GM21717 (cell line): Measurements from ENCODE around the gene CDC42EP4.
A peak's percentile ranks its signal among the peaks of the same experiment; 100 is the strongest.
"Not testable (repeated sequence)": the region's sequence is repeated elsewhere in the genome, so short reads cannot be mapped to it uniquely, and the experiment has no call there.

Source experiments
- ATAC-seq: cut with Tn5 transposase; IDR thresholded peaks from one replicate; pipeline ENCODE4 v1.9.1; 2021; ENCODE audit warnings: mild to moderate bottlenecking, moderate library complexity; ENCODE audit not compliant: unreplicated experiment

CDC42EP4 gene

GRCh38 chr17:73281928-73282327, 29.9 kb downstream of the CDC42EP4 start:
- peak; percentile 92 for ATAC-seq

GRCh38 chr17:73280191-73280590, 31.6 kb downstream of the CDC42EP4 start:
- ATAC-seq: no peak

DNA sequence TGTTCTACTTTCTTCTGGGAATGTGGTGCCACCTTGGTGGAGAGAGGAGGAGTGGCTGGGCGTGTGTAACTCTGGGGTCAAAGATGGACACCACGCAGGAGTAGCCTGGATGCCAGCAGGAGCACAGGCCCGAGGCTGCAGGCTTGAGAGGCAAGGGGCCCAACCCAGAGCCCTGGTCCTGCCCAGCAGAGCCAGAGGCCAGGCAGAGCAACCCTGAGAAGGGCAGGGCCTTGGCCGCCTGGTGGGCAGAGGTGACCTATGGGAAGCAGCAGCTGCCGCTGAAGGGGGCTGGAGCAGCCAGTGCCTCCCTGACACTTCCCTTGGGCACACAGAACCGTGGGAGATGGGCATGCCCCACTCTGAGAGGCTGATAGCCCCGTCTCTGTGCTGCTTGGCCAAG, 32.1 kb downstream of the CDC42EP4 start:
- no peak for ATAC-seq

GRCh38 chr17:73278465-73279453, 33.0 kb downstream of the CDC42EP4 start:
- no peak for ATAC-seq

GRCh38 chr17:73278049-73278464, 33.7 kb downstream of the CDC42EP4 start:
- no peak for ATAC-seq

- ATAC-seq: no peak
These were observed 37.3 kb downstream of the CDC42EP4 start for GRCh38 chr17:73274490-73274889.

DNA sequence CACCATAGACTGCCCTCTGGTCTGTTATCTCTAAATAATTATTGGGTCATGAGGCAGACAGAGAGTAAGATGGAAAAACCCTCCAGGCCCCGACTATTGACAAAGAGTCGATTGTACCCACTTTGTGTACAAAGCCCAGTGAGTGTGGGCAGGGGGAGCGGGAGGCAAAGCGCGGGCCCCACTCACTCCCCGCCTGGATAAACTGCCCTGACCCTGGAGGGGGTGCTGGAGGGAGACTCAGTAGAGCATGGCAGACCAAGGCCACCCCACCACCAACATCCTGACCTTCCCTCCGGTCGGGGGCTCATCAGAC, 38.9 kb downstream of the CDC42EP4 start:
- no peak for ATAC-seq

DNA sequence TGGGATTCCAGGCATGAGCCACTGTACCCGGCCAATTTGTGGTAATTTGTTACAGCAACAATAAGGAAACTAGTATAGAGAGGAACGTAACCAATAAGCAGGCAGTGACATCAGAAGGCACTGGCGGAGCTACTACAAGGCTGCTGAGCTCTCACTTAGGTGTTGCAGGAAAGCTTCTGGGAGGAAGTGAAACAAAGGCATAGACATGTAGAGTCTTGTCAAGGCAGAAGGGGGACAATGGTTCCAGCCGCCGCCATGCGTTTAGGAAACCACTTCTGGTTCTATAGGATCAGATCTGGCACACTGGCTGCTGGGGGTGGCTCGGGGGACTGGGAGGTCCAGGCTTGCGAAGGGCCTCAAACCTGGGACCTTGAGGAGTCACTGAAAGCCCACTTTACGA, 40.7 kb downstream of the CDC42EP4 start:
- ATAC-seq: peak; percentile 98

GRCh38 chr17:73269791-73270190, 42.0 kb downstream of the CDC42EP4 start:
- no peak for ATAC-seq

DNA sequence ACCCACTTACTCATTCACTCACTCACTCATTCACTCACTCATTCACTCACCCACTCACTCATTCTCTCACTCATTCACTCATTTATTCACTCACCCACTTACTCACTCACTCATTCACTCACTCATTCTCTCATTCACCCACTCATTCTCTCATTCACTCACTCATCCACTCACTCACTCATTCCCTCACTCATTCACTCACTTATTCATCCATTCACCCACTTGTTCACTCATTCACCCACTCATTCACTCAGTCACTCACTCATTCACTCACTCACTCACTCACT, 42.5 kb downstream of the CDC42EP4 start:
- no peak for ATAC-seq

- no peak for ATAC-seq
These were observed 43.0 kb downstream of the CDC42EP4 start for GRCh38 chr17:73268582-73269328.

GRCh38 chr17:73267648-73268537, 43.9 kb downstream of the CDC42EP4 start:
- ATAC-seq: no peak

DNA sequence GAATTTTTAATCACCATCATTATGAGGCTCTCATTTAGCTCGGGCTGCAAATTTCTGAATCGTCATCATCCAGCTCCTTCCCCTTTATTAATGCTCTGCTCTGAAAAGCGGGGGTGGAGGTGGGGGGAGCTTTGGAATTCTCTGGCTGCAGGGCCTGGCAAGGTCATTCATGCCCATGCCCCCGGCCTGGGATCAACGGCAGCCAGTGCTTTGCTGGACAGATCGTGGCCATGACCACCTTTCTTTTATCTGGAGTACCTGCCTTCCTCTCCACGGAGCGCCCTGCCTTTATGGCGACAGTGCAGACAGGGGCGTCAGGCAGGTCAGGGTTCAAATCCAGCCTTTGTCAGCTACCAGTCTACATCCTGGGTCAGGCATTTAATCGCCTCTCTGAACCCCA, 45.0 kb downstream of the CDC42EP4 start:
- ATAC-seq: no peak

GRCh38 chr17:73265646-73266640, 45.9 kb downstream of the CDC42EP4 start:
- no peak for ATAC-seq

- not testable (repeated sequence) for ATAC-seq
These were observed 47.4 kb downstream of the CDC42EP4 start for GRCh38 chr17:73264448-73264847.

DNA sequence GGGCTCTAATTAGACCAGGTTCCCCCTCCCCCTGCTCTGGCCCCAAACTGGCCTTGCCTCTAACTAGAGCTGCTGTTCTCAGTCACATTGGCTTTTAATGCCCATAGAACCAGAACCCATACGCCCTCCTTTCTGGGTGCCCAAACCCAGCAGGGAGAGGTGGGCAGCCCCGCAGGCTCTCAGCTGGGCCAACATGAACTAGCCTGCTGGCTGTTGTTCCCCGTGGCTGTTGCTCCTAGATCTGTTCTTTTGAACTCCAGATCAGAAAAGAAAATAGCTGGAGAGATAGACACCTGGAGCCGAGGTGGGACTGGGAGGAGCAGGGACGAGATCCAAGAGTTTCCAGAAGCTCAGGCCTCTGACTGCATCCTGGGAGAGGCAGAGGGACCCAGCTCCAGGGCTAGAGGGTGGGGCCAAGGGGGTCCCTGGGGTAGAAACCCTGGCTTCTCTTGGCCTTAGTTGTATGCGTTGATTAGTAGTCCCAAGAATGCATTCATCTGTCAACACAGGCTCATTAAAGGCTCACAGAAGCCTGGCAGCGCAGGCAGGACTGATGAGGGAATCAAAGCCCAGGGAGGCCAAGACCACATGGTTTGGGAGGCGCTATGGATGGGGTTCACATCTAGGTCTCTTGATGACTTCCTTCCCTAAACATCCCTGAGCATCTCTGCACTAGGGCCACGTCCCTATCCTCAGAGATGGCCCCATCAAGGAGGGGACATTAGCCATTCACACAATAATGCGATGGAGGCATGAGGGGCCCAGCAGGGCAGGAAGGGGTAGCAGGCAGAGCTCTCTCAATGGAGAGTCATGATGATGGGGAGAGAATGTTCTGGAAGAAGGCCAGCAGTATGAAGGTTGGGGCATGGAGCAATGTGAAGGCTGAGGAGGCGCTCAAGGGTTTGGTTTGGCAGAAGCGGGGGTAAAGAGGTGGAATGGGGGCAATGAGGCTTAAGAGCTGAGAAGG, 48.8 kb downstream of the CDC42EP4 start:
- ATAC-seq: no peak

DNA sequence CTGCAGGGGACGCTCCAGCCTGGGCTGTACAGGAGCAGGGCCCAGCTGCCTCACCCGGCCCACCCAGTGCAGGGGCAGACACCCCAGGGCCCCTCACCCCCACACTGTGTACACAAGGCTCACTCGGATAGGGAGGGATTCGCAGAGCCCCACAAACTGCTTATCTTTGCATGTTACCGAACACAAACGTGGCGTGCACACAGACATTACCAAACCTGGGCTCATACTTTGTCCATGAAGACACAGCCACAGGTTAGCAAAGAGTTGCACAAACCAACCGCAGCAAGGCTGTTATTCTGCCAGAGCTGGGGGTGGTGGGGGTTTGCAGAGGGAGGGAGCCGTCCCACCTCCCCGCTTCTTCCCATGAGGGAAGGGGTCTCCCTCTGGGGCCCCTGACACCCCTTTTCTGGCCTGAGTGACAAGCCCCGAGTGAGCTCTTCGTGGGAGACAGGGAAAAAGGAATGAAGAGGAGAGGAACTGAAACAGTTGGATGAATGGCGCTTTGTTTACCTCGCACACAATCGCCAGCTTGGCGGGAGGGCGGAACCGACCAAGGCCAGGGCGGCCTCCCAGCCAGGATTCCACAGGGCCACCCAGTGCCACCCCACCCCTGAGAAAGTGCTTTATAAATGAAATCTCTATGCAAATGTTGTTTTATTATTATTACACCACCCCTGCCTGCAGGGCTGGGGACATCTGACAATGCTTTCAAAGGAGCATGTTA, 49.7 kb downstream of the CDC42EP4 start:
- ATAC-seq: no peak

GRCh38 chr17:73261617-73261951, 50.2 kb downstream of the CDC42EP4 start, which contains the start of gene CPSF4L:
Gene CPSF4L (minus strand): TSS chr17:73261880. CDS start chr17:73261818, 62 bp downstream.
- ATAC-seq: no peak
